GM21786 (cell line): ENCODE measurements around the gene PTPN11.

Source experiments
- ATAC-seq: cut with Tn5 transposase; IDR thresholded peaks from one replicate; pipeline ENCODE4 v1.9.1; 2021; ENCODE audit not compliant: unreplicated experiment

The PTPN11 gene

DNA sequence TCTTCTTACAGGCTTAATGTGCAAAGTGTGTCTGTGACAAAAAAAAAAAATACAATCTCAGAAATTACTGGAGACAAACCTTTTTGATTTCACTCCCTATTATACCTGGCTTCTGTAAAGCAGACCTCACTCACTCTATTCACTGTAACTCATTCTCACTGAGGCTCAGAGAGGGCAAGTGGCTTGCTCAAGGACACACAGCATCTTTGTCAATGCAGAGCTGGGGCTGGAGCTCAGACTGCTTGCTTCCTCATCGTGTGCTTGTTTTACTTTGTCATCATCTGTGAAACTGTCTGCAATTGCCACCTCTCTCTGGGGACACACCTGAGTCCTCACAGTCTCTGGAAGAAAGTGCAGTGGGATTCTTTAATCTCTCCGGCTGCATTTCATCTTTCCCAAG lies 120.0 kb downstream of the PTPN11 start:
- no peak for ATAC-seq

DNA sequence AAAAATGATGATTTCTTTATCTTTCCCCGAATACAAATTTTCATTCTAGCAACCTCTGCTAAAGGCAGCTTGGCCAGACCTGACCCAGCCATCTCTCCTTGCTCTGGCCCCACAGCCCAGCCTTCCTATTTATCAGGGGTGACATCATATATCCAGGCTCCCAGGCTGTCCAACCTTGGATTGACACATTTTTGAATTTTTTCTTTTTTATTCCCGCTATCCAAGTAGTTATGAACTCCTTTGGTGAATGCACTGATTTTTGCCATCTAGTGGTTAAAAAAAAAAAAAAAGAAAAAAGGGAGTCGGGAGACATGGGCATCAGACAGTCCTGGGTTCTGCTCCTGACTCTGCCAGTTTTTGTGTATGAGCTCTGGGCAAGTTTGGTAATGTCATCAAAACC lies 120.5 kb downstream of the PTPN11 start:
- no peak for ATAC-seq

DNA sequence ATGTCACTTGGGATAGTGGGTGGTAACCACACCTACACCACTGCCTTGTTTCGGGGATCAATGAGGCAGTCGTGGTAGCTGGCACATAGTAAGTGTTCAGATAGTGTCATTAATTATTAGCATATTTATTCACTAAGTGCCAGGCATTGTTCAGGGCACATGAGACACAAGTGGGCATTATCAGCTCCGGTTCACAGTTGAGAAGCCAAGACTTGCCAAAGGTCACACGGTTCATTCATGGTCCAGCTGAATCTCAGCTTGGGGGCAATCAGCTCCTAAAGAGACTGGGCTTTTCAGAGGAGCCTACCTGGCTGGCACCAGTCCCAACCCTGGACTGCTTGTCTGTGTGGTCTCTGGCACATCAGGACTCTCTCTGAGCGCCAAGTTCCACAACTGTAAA lies 121.3 kb downstream of the PTPN11 start:
- no peak for ATAC-seq

DNA sequence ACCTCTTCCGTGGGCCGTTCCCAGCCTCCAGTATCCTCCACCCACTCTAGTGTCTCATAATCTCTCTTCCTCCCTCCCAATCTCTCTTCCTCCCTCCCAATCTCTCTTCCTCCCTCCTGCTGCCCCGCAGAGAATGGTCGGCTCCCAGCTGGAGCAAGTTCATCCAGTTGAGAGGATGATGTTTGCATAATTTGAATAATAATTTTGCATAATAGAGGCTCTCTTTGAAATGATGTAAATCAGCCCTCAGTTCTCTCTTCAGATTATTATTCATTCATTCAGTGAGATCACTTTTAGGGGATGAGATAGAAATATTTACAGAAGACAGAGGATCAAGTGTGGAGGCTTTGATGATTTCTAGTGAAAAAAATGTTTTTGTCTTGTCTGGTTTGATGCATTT lies 125.0 kb downstream of the PTPN11 start:
- no peak for ATAC-seq

DNA sequence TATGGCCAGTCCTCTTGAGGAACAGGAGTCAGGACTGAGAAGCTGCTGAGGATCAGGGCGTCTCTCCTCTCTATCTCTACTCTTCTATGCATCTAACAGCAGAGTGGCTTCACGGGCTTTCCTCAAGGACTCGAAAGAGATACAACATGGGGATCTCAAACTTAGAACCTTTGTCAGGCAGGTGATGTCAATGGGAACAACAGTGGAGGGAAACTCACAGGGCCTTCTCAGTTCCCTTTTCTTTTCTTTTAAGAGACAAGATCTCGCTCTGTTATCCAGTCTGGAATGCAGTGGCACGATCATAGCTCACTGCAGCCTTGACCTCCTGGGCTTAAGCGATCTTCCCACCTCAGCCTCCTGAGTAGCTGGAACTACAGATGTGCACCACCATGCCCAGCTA lies 127.6 kb downstream of the PTPN11 start:
- ATAC-seq, result no peak

DNA sequence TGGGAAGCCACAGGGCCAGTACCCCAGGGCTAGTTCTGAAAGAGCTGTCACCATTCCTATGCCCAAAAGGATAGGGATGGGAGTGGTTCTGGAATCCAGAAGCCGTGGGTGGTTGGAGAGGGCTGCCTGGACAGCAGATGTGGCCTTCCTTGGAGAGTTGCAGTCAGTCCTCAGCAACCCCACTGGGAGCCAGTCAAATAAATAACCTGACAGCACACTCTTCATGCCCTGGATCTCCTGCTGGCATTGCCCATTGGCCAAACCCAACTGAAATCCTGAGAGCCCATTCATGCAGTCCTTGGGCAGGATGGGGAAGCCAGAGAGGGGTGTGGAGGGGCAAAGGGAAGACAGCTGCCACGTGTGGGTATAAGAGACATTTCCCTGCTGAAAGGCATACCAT lies 128.2 kb downstream of the PTPN11 start:
- no peak for ATAC-seq

DNA sequence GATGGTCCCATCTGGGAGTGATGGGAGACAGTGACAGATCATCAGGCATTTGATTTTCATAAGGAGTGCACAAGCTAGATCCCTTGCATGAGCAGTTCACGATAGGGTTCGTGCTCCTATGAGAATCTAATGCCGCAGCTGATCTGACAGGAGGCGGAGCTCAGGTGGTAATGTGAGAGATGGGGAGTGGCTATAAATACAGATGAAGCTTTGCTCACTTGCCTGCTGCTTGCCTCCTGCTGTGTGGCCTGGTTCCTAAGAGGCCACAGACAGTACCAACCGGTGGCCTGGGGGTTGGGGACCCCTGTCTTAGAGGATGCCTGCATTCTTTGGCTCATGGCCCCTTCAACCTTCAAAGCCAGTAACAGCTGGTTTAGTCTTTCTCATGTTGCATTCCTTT lies 130.3 kb downstream of the PTPN11 start:
- ATAC-seq, result no peak

DNA sequence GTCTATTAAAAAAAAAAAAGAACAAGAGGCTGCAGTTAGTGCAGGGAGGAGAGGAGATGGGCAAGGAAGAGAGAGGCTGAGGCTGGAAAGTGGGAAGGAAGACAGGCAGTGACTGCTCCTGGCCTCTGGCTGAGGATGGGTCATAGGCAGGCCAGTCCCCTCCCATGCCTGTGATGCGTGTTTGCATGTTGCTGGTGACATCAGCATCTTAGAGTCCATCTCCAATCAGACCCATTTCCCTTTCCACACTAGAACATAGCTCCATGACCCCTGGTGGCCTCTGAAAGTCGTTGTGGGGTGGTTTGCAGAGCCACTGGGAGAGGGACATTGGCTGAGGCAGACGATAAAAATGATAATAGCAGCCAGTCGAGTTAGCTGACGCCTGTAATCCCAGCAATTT lies 132.9 kb downstream of the PTPN11 start:
- no peak for ATAC-seq

DNA sequence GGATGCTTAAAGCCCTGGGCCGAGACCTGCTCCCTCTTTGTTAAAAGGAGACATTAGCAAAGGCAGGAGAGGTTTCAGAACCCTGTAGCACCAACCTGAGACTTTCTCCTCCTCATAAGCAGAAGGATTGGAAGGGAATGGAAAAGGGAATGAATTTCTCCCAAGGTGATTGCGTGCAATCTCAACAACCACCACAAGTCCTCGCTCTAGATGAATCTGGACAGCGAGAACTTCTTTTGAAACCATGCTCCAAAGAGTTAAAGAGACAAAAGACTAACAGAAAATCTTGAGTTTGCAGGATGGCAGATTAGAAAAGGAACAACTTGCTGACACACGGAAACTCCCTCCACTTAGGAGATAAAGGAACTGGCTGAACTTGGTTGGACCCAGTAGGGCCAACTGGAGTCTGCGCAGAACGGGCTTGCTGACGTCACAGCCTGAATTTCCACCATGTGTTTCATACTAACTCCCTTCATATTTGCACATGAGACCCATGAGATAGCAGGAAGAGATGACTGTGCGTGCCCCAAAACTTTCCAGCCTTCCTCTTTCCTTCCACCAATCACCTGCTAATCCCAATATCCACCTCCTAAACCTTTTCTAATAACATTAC lies 137.0 kb downstream of the PTPN11 start:
- no peak for ATAC-seq

DNA sequence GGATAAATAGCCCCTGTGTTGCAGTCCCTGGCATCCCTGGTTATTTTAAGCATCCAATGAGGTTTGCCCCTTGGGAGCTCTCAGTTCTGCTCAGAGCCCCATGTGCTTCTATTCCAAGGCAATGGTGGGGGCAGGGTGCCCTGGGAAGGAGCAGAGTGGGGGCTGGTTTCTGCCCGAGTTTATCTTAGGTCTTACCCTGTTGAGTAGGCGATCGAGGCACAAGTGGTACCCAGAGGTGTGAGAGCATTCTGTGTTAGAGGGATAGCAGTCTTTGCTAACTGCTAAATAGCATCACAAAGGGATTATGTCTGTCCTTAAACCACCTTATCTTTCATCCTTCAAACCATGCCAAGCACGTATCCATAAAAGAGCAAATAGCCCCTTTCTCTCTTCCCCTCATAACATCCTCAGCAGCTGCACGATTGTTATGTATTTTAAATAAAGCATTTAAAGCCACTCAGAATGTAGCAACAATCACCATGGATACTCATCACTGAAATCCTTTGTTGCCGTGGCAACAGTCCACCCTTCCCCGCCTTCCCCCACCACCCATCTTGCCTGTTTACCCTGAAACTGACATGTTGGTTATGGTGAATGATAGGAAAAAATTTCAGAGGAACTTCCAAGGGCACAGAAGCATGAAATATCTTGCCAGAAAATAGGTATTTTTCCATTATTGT lies 139.3 kb downstream of the PTPN11 start:
- no peak for ATAC-seq
